ENCODE measurements around the gene KRT83.

Gene KRT83

DNA sequence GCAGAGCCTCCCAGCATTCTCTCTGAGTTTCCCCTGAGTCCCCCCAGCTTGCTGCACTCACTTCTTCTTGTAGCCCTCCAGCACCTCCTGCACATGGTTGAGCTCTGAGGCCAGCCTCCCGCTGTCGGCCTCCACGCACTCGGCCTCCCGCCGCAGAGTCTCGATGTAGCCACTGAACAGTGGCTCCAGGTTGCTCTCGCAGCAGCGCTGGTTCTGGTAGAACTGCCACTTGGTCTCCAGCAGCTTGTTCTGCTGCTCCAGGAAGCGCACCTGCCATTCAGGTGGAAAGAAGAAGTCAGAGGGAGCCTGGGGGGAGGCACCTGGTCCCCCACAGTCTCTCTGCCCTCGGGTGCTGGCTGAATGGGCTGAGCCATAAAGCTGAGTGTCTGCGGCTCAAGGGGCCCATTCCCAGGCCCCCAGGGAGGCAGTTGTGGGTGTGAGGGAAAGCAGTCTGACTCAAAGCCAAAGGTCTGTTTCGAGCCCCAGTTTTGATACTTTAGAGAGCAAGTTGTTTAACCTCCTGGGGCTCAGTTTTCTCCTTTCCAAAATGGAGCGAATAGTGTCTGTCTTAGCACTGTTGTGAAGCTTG is 43.8 kb upstream of the KRT83 start:
- TF ChIP-seq, protein P1, sequence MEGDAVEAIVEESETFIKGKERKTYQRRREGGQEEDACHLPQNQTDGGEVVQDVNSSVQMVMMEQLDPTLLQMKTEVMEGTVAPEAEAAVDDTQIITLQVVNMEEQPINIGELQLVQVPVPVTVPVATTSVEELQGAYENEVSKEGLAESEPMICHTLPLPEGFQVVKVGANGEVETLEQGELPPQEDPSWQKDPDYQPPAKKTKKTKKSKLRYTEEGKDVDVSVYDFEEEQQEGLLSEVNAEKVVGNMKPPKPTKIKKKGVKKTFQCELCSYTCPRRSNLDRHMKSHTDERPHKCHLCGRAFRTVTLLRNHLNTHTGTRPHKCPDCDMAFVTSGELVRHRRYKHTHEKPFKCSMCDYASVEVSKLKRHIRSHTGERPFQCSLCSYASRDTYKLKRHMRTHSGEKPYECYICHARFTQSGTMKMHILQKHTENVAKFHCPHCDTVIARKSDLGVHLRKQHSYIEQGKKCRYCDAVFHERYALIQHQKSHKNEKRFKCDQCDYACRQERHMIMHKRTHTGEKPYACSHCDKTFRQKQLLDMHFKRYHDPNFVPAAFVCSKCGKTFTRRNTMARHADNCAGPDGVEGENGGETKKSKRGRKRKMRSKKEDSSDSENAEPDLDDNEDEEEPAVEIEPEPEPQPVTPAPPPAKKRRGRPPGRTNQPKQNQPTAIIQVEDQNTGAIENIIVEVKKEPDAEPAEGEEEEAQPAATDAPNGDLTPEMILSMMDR (IDR thresholded peaks at IDR 0.05; ENCODE audit: borderline replicate concordance, insufficient read depth, low read depth, low read length) = no peak
- no peak overlapping the region for H3K4me3 ChIP-seq (ENCODE audit: low read depth, low read length)

DNA sequence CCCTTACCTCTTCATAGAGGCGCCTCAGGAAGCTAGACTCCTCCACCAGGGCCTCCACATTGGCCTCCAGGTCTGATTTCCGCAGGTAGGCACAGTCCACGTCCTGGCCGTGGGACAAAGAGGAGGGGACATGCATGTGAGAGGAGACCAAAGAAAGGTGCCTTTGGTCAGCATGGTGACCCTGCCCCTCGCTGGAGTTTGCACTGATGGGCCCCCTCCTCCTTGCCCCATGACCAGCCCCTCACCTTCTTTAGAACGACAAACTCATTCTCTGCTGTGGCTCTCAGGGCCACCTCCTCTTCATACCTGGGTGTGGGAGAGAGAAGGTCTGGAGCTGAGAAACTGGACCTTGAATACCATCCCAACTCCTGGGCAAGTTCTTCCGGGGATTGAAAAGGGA is 42.9 kb upstream of the KRT83 start:
- TF ChIP-seq, protein P1 (IDR thresholded peaks at IDR 0.05; ENCODE audit: borderline replicate concordance, insufficient read depth, low read depth, low read length) = no peak

DNA sequence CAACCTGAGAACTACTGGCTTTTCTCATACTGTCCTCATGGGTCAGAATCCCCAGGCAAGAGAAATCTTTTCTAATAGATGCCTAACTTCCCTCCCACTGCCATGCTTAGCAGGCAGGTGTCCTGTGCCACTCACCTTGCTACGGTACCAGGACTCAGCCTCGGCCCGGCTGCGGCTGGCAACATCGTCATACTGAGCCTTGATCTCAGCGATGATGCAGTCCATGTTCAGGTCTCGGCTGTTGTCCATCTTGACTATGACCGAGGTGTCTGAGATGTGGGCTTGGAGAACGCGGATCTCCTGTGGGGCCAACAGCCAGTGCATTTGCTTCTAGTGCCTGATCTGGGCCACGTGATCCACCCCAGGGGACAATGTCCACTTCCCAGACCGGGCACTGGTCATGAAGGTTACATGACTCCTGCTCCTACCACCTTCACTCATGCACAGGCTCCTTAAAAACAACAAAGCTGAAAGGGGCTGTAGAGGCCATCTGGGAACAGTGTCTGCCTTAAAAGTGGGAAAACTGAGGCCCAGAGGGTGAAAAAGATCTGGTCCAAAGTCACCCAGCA is 42.0 kb upstream of the KRT83 start:
- TF ChIP-seq, protein P1 (IDR thresholded peaks at IDR 0.05; ENCODE audit: borderline replicate concordance, insufficient read depth, low read depth, low read length) = no peak
- H3K4me3 ChIP-seq (ENCODE audit: low read depth, low read length) = no peak overlapping the region

More for the DNA sequence above, 42.9 kb upstream of the KRT83 start:
- H3K4me3 ChIP-seq (ENCODE audit: low read depth, low read length) = no peak overlapping the region

DNA sequence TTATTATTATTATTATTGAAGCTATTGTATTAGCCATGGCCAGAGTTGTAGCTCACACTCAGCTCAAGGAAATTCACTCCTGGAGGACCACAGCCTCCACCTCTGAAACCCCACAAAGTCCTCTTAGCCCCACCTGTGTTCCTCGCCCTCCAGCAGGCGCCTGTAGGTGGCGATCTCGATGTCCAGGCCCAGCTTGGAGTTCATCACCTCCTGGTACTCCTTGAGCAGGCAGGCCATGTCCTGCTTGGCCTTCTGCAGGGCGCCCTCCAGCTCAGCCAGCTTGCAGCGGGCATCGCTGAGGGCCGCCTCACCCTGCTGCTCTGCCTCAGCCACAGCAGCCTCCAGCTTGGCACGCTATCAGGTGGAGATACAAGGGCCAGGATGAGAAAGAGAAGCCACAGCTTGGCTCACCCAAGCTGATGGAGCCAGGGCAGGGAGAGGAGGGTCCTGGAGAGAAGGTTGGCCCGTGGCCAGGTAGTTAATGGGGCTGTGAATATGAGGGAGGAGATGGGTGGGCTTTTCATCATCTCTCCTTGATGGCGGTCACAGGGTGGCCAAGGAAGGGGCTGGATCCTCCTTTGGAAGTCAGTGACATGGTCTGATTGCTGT is 41.0 kb upstream of the KRT83 start:
- TF ChIP-seq, protein P1 (IDR thresholded peaks at IDR 0.05; ENCODE audit: borderline replicate concordance, insufficient read depth, low read depth, low read length) = peak; percentile 50; the same call in 1 of the 2 replicates
- no peak overlapping the region for H3K4me3 ChIP-seq (ENCODE audit: low read depth, low read length)

DNA sequence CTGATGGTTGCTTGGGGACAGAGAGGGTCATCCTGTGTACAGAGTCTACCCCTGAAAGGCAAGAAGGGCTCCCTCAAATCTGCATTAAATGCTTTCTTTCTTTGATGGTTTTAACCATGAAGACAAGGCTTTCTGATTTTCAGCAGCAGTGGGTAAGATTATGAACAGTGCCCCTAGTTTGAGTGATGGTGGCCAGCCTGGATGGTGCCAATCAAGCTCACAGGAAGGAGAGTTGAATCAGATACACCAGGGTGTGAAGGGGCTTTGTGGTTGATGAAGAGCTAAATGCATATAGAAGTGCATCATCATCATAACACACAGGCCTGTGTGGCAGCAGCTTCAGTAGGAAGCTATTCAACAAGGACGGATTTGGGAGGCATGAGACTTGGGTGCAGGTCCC is 40.4 kb upstream of the KRT83 start:
- no peak overlapping the region for H3K4me3 ChIP-seq (ENCODE audit: low read depth, low read length)
- TF ChIP-seq, protein P1 (IDR thresholded peaks at IDR 0.05; ENCODE audit: borderline replicate concordance, insufficient read depth, low read depth, low read length) = no peak

DNA sequence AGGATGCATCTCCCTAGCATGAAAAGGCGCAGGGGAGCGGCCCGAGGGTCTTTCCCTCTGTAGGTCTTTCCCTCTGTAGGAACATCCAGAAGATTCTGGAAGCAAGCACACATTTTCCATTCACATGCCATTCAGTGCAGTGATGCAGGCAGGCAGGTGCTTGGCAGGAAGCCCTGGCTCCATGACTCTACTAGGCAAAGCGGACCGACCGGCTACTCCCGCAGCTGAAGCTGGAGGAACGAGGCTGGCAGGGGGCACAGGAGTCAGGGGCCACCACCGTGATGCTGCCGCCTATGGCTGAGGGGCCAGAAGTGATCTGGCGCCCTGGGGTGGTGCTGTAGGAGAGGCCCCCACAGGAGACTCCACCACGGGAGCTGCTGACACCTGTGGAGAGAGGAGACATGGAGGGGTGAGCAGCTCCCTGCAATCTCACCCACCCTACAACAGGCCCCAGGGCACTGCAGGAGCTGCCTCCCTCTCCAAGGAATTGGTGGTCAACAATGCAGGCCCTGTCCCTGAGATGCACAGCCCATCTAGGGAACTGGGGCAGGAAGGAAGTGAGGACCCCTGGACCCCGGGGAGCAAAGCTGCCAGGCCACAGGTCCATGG is 39.6 kb upstream of the KRT83 start:
- TF ChIP-seq, protein P1 (IDR thresholded peaks at IDR 0.05; ENCODE audit: borderline replicate concordance, insufficient read depth, low read depth, low read length) = no peak
- no peak overlapping the region for H3K4me3 ChIP-seq (ENCODE audit: low read depth, low read length)

Measured in GM12875 (cell line).